HCT116 (cell line): ENCODE measurements around the gene RPL6. TPM values are rescaled to one million over a fixed set of nuclear protein-coding genes. Genes with fewer than 3 reads are reported as not detected.
"Not testable (repeated sequence)": the region's sequence is repeated elsewhere in the genome, so short reads cannot be mapped to it uniquely, and the experiment has no call there.

Experiments
- ATAC-seq: fragments of 200-7000 bp; cut with Tn5 transposase; 2 replicates; pipeline ENCODE4 v1.9.1; 2020; ENCODE audit warnings: mild to moderate bottlenecking, moderate library complexity
- BruUV-seq: library from RNA; stranded (reverse); fragments of 400-500 nt; replicated peaks from 2 replicates; lab custom pipeline; 2021; lab: Mats Ljungman, UMichigan
- CTCF ChIA-PET: fragments of 300-600 bp; sonication (Branson Sonifier 250); formaldehyde crosslinking; loops from one replicate; lab custom pipeline; 2021; ENCODE audit warnings: antibody characterized with exemption; lab: Charles Lee
- POLR2A ChIA-PET: fragments of 300-600, 350-600 bp; sonication (Branson Sonifier 250); formaldehyde crosslinking; loops from one replicate; lab custom pipeline; 2021; ENCODE audit warnings: antibody characterized with exemption; lab: Charles Lee
- RAD21 ChIA-PET, 2 experiments: fragments of 300-600 bp; sonication (Branson Sonifier 250); formaldehyde crosslinking; loops; one replicate each; lab custom pipeline; 2023; ENCODE audit warnings: low total read pairs in 2 of 2; ENCODE audit not compliant: uncharacterized antibody in 2 of 2, unreplicated experiment in 2 of 2, low non-redundant PET in 1 of 2; lab: Charles Lee
- DNase-seq: peaks from one replicate; pipeline ENCODE4 v3.0.0-alpha.2; 2010; ENCODE audit warnings: low read depth, low spot score
- H2AFZ ChIP-seq: fragments of 200-600 bp; shearing (Covaris generic), sonication (generic); 2 replicates; pipeline ENCODE4 v1.6.1; 2017; ENCODE audit warnings: low read depth, mixed run types, mixed read lengths, antibody characterized with exemption, low read length; ENCODE audit not compliant: poor library complexity, severe bottlenecking
- H3K27ac ChIP-seq: 2 replicates; pipeline ENCODE4 v1.5.1; 2012; ENCODE audit warnings: low read depth, low read length
- H3K27me3 ChIP-seq: fragments of 200-600 bp; sonication (generic); 2 replicates; pipeline ENCODE4 v1.6.1; 2016; ENCODE audit warnings: mixed run types, low read length, mixed read lengths; ENCODE audit not compliant: insufficient read depth
- H3K36me3 ChIP-seq, 2 experiments: fragments of 200-500 bp in 1 of 2; fragments of 200-600 bp in 1 of 2; sonication (Bioruptor generic) in 1 of 2; sonication (generic) in 1 of 2; 2 replicates each; pipeline versions ENCODE4 v1.5.1 to v1.6.1; 2014 to 2016; ENCODE audit warnings: low read length in 2 of 2, inconsistent platforms in 1 of 2, mixed read lengths in 1 of 2, mixed run types in 1 of 2; ENCODE audit not compliant: insufficient read depth in 2 of 2, control insufficient read depth in 1 of 2
- H3K4me1 ChIP-seq, 2 experiments: fragments of 200-600 bp in 1 of 2; sonication (generic) in 1 of 2; 2 replicates each; pipeline versions ENCODE4 v1.5.1 to v1.6.1; 2012 to 2017; ENCODE audit warnings: low read length in 2 of 2, inconsistent platforms in 1 of 2, mild to moderate bottlenecking in 1 of 2, mixed read lengths in 1 of 2, mixed run types in 1 of 2, moderate library complexity in 1 of 2; ENCODE audit not compliant: insufficient read depth in 2 of 2, control insufficient read depth in 1 of 2
- H3K4me2 ChIP-seq: fragments of 200-600 bp; sonication (generic); 2 replicates; pipeline ENCODE4 v1.6.1; 2017; ENCODE audit warnings: mixed run types, low read length, mixed read lengths
- H3K4me3 ChIP-seq, 2 experiments: fragments of 200-600 bp in 1 of 2; sonication (generic) in 1 of 2; replicated peaks in 1 of 2; 2 replicates each; pipeline ENCODE4 v1.5.1; 2011 to 2016; ENCODE audit warnings: low read length in 2 of 2, control low read depth in 1 of 2, low read depth in 1 of 2, mild to moderate bottlenecking in 1 of 2, mixed read lengths in 1 of 2, mixed run types in 1 of 2
- H3K79me2 ChIP-seq: fragments of 200-600 bp; sonication (generic); 2 replicates; pipeline ENCODE4 v1.6.1; 2017; ENCODE audit warnings: mild to moderate bottlenecking, mixed run types, low read length, moderate library complexity, mixed read lengths; ENCODE audit not compliant: insufficient read depth
- H3K9ac ChIP-seq: fragments of 200-600 bp; sonication (generic); 2 replicates; pipeline ENCODE4 v1.6.1; 2016; ENCODE audit warnings: low read length, mixed read lengths
- H3K9me2 ChIP-seq: fragments of 200-600 bp; sonication (generic), shearing (Covaris generic); 2 replicates; pipeline ENCODE4 v1.6.1; 2017; ENCODE audit warnings: mixed run types, mild to moderate bottlenecking, moderate library complexity; ENCODE audit not compliant: insufficient read depth
- H3K9me3 ChIP-seq, 2 experiments: fragments of 200-500 bp in 1 of 2; fragments of 200-600 bp in 1 of 2; sonication (Bioruptor generic) in 1 of 2; sonication (generic) in 1 of 2; 2 replicates each; pipeline ENCODE4 v1.6.1; 2014 to 2017; ENCODE audit warnings: low read length in 2 of 2, mixed read lengths in 2 of 2, inconsistent platforms in 1 of 2, low read depth in 1 of 2, mild to moderate bottlenecking in 1 of 2, mixed run types in 1 of 2, moderate library complexity in 1 of 2; ENCODE audit not compliant: control insufficient read depth in 1 of 2, insufficient read depth in 1 of 2
- H4K20me1 ChIP-seq: fragments of 200-600 bp; sonication (generic), shearing (Covaris generic); 2 replicates; pipeline ENCODE4 v1.6.1; 2017; ENCODE audit warnings: mixed run types, mild to moderate bottlenecking, moderate library complexity; ENCODE audit not compliant: insufficient read depth
- CBX3 ChIP-seq: IDR thresholded peaks from 2 replicates; pipeline ENCODE4 v1.6.1; 2012; ENCODE audit warnings: low read depth
- EZH2 ChIP-seq: fragments of 200-600 bp; sonication (generic); IDR thresholded peaks from 2 replicates; pipeline ENCODE4 v1.6.1; 2017; ENCODE audit warnings: antibody characterized with exemption, mixed run types
- FOSL1 ChIP-seq: IDR thresholded peaks from 2 replicates; pipeline ENCODE4 v1.6.1; 2012; ENCODE audit warnings: low read depth
- RAD21 ChIP-seq: IDR thresholded peaks from 2 replicates; pipeline ENCODE4 v1.6.1; 2012; ENCODE audit warnings: low read depth, mild to moderate bottlenecking
- REST ChIP-seq: IDR thresholded peaks from 2 replicates; pipeline ENCODE4 v1.6.1; 2012; ENCODE audit warnings: low read depth
- SRF ChIP-seq: IDR thresholded peaks from 2 replicates; pipeline ENCODE4 v1.6.1; 2012; ENCODE audit warnings: low read depth
- intact Hi-C: fragments of 100-400 bp; cut with micrococcal nuclease; formaldehyde crosslinking; loops from 2 replicates; pipeline ENCODE4 v1.10.0; 2022
- total RNA-seq: library from RNA; stranded (reverse); gene quantifications from one replicate; pipeline ENCODE4 v1.2.1, GENCODE V29; 2021; ENCODE audit not compliant: unreplicated experiment

The RPL6 gene
- total RNA-seq, 1 experiment from 2014 or later = 1,845 TPM

DNA sequence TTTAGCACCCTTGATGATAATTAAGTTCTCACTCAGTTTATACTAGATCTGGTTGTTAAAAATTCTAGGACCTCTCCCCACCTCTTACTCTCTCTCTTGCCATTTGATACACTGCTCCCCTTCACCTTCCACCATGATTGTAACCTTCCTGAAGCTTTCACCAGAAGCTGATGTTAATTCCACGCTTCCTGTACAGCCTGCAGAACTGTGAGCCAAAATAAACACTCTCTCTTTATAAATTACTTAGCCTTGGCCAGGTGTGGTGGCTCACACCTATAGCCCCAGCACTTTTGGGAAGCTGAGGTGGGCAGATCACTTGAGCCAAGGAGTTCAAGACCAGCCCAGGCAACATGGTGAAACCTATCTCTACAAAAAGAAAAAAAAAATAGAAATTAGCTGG lies 16.1 kb downstream of the RPL6 start:
- H3K9me2 ChIP-seq = no peaks in the 10 kb centered on the region
- no peak overlapping the region for H2AFZ ChIP-seq
- no TSS peak for BruUV-seq
- H3K9ac ChIP-seq = no peak overlapping the region
- DNase-seq (no peak), ATAC-seq (no peak)
- no peaks in the 10 kb centered on the region for H3K27me3 ChIP-seq
- ChIA-PET RAD21 (no interaction called here), POLR2A (no interaction called here), CTCF (no interaction called here)
- H3K79me2 ChIP-seq = no peaks in the 10 kb centered on the region
- no peak overlapping the region for H3K4me3 ChIP-seq
- TF ChIP-seq SRF (no peak), EZH2 (no peak), RAD21 (no peak), REST (no peak), FOSL1 (no peak), CBX3 (no peak)
- intact Hi-C loops = no loop called here
- no peaks in the 10 kb centered on the region for H3K9me3 ChIP-seq
- no peaks in the 10 kb centered on the region for H3K36me3 ChIP-seq
- no peaks in the 10 kb centered on the region for H4K20me1 ChIP-seq
- no peaks in the 10 kb centered on the region for H3K4me1 ChIP-seq
- H3K4me2 ChIP-seq = no peak overlapping the region
- H3K27ac ChIP-seq = no peak overlapping the region

DNA sequence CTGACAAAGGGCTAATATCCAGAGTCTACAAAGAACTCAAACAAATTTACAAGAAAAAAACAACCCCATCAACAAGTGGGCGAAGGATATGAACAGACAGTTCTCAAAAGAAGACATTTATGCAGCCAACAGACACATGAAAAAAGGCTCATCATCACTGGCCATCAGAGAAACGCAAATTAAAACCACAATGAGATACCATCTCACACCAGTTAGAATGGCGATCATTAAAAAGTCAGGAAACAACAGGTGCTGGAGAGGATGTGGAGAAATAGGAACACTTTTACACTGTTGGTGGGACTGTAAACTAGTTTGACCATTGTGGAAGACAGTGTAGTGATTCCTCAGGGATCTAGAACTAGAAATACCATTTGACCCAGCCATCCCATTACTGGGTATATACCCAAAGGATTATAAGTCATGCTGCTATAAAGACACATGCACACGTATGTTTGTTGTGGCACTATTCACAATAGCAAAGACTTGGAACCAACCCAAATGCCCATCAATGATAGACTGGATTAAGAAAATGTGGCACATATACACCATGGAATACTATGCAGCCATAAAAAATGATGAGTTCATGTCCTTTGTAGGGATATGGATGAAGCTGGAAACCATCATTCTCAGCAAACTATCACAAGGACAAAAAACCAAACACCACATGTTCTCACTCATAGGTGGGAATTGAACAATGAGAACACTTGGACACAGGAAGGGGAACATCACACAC lies 19.3 kb downstream of the RPL6 start:
- DNase-seq, H3K9ac ChIP-seq, H2AFZ ChIP-seq, H3K4me3 ChIP-seq, H3K9me2 ChIP-seq, ATAC-seq, H3K27ac ChIP-seq, H3K4me2 ChIP-seq, H3K79me2 ChIP-seq, H3K9me3 ChIP-seq, H3K36me3 ChIP-seq, H4K20me1 ChIP-seq, RAD21 ChIA-PET, H3K4me1 ChIP-seq, CTCF ChIA-PET, BruUV-seq, H3K27me3 ChIP-seq, POLR2A ChIA-PET: not testable (repeated sequence)
- intact Hi-C loops = loop anchor here (10.0 kb wide), 3 partner anchors 95 to 355 kb away; partner anchors contain the start of gene NAA25
